T-cell (primary cell): Measurements from ENCODE around the gene TFDP2. TPM values are rescaled to one million over a fixed set of nuclear protein-coding genes. Genes with fewer than 3 reads are reported as not detected.

Source experiments
- ATAC-seq, 4 experiments: fragments of 200-7000 bp in 3 of 4; fragments of 150-1000 bp in 1 of 4; cut with Tn5 transposase; replicated peaks in 1 of 4; 1 replicate in 3 of 4; 2 replicates in 1 of 4; pipeline ENCODE4 v1.10.0; 2021; ENCODE audit warnings: moderate library complexity in 3 of 4, mild to moderate bottlenecking in 2 of 4, moderate number of reproducible peaks in 1 of 4
- CTCF ChIA-PET, 2 donors: fragments of 300-600 bp; sonication (Branson Sonifier 250); formaldehyde crosslinking; loops; one replicate each; lab custom pipeline; 2022; ENCODE audit warnings: antibody characterized with exemption in 2 of 2; lab: Charles Lee
- POLR2A ChIA-PET, 2 donors: fragments of 300-600 bp; sonication (Branson Sonifier 250); formaldehyde crosslinking; loops; one replicate each; lab custom pipeline; 2022; ENCODE audit warnings: antibody characterized with exemption in 2 of 2; lab: Charles Lee
- DNase-seq, 35 experiments: peaks; one replicate each; pipeline versions ENCODE4 v3.0.0 to v3.0.0-alpha.2; 2013 to 2023
- H3K27ac ChIP-seq: one replicate; pipeline ENCODE4 v1.5.1; 2013; ENCODE audit warnings: low read length
- H3K27me3 ChIP-seq, 2 experiments: replicated peaks in 1 of 2; 1 replicate in 1 of 2; 2 replicates in 1 of 2; pipeline versions ENCODE4 v1.6.1 to v1.7.0; 2013; ENCODE audit warnings: low read length in 1 of 2, mixed read lengths in 1 of 2; ENCODE audit not compliant: control insufficient read depth in 2 of 2, insufficient read depth in 2 of 2; ENCODE audit errors: extremely low read depth in 1 of 2
- H3K36me3 ChIP-seq, 2 donors: 1 replicate in 1 of 2; 2 replicates in 1 of 2; pipeline versions ENCODE4 v1.6.1 to v1.7.0; 2013; ENCODE audit warnings: low read length in 1 of 2; ENCODE audit not compliant: control insufficient read depth in 2 of 2, insufficient read depth in 1 of 2; ENCODE audit errors: extremely low read depth in 1 of 2
- H3K4me1 ChIP-seq, 2 experiments: 1 replicate in 1 of 2; 2 replicates in 1 of 2; pipeline versions ENCODE4 v1.6.1 to v1.7.0; 2013; ENCODE audit warnings: low read length in 2 of 2, mixed read lengths in 1 of 2; ENCODE audit not compliant: insufficient read depth in 2 of 2, control insufficient read depth in 1 of 2; ENCODE audit errors: extremely low read depth in 1 of 2
- H3K4me3 ChIP-seq, 2 donors: 1 replicate in 1 of 2; 2 replicates in 1 of 2; pipeline versions ENCODE4 v1.5.1 to v1.7.0; 2013; ENCODE audit warnings: mild to moderate bottlenecking in 2 of 2, low read length in 1 of 2, moderate library complexity in 1 of 2; ENCODE audit not compliant: control insufficient read depth in 1 of 2; ENCODE audit errors: extremely low read depth in 1 of 2
- H3K9me3 ChIP-seq: 2 replicates; pipeline ENCODE4 v1.7.0; 2013
- H3K27ac Mint-ChIP-seq, 2 donors: one replicate each; pipeline ENCODE4 v1.8.0; 2020 to 2021; ENCODE audit warnings: mild to moderate bottlenecking in 2 of 2, mixed read lengths in 2 of 2
- H3K27me3 Mint-ChIP-seq, 2 donors: one replicate each; pipeline ENCODE4 v1.8.0; 2021 to 2022; ENCODE audit warnings: mixed read lengths in 2 of 2
- H3K36me3 Mint-ChIP-seq: one replicate; pipeline ENCODE4 v1.8.0; 2021; ENCODE audit warnings: mixed read lengths
- H3K4me1 Mint-ChIP-seq, 3 donors: one replicate each; pipeline ENCODE4 v1.8.0; 2020 to 2022; ENCODE audit warnings: mixed read lengths in 3 of 3, mild to moderate bottlenecking in 1 of 3
- H3K4me3 Mint-ChIP-seq, 3 donors: one replicate each; pipeline ENCODE4 v1.8.0; 2020 to 2022; ENCODE audit warnings: mild to moderate bottlenecking in 3 of 3, mixed read lengths in 3 of 3, moderate library complexity in 3 of 3
- H3K9me3 Mint-ChIP-seq, 3 donors: one replicate each; pipeline ENCODE4 v1.8.0; 2020 to 2022; ENCODE audit warnings: mixed read lengths in 3 of 3
- WGBS: methylation state at CpG from one replicate; pipeline ENCODE4 v1.1.5; 2013; ENCODE audit warnings: missing lambda C conversion rate; ENCODE audit not compliant: insufficient coverage; 5-methylcytosine and 5-hydroxymethylcytosine counted together
- total RNA-seq, 35 experiments: library from RNA in 6 of 35; stranded (reverse) in 6 of 35; fragments of 120-200 nt in 1 of 35; gene quantifications; one replicate each; pipeline versions ENCODE4 v1.2.1 to v1.2.4 and lab custom pipeline; 2013 to 2026

TFDP2 gene
- total RNA-seq, 5 donors from 2014 or later (not counting 1 experiment from before 2014, with no cell fraction given), result 30.1 to 45.0 (median 35.5) TPM

- H3K27me3 Mint-ChIP-seq, result no peaks in the 10 kb centered on the region
- H3K4me1 Mint-ChIP-seq, result no peaks in the 10 kb centered on the region
- DNase-seq, result no peak
- WGBS, result 100% methylated on average over 1 of the region's 4 CpGs
- Histone ChIP-seq H3K9me3 (no peaks in the 10 kb centered on the region), H3K27ac (no peak overlapping the region), H3K4me3 (no peak overlapping the region), H3K27me3 (no peaks in the 10 kb centered on the region), H3K4me1 (peaks cover 0 to 2% of the 10 kb centered on the region in 2 experiments), H3K36me3 (peaks cover 9 to 11% of the 10 kb centered on the region in 2 donors)
- H3K36me3 Mint-ChIP-seq, result peaks cover 27% of the 10 kb centered on the region
- no peaks in the 10 kb centered on the region for H3K9me3 Mint-ChIP-seq
- H3K4me3 Mint-ChIP-seq, result no peak overlapping the region
- H3K27ac Mint-ChIP-seq, result no peak overlapping the region
- ATAC-seq, result no peak
- POLR2A ChIA-PET, result no interaction called here
- CTCF ChIA-PET, result interaction anchor here in 1 of 2 donors (0.6 kb wide), 1 partner anchor 213 kb away, joined by 4 read pairs; the partner anchor contains the start of gene RNF7
These were observed 198.5 kb downstream of the TFDP2 start for GRCh38 chr3:141950572-141951493.

GRCh38 chr3:141949972-141950371 is 199.4 kb downstream of the TFDP2 start:
- Mint-ChIP-seq H3K27me3 (no peaks in the 10 kb centered on the region), H3K4me3 (no peak overlapping the region), H3K36me3 (peaks cover 24% of the 10 kb centered on the region), H3K4me1 (no peaks in the 10 kb centered on the region), H3K27ac (no peak overlapping the region), H3K9me3 (no peaks in the 10 kb centered on the region)
- no peaks in the 10 kb centered on the region for H3K27me3 ChIP-seq
- H3K27ac ChIP-seq, result no peak overlapping the region
- DNase-seq, result no peak
- no CpG with 5 or more reads among the region's 6 CpGs for WGBS
- peaks cover 9 to 11% of the 10 kb centered on the region in 2 donors for H3K36me3 ChIP-seq
- ChIA-PET CTCF (interaction anchor here in 1 of 2 donors (0.6 kb wide), 1 partner anchor 34 kb away, joined by 3 read pairs; no protein-coding TSS in a partner anchor), POLR2A (no interaction called here)
- H3K9me3 ChIP-seq, result no peaks in the 10 kb centered on the region
- no peak overlapping the region for H3K4me3 ChIP-seq
- no peaks in the 10 kb centered on the region for H3K4me1 ChIP-seq
- no peak for ATAC-seq

DNA sequence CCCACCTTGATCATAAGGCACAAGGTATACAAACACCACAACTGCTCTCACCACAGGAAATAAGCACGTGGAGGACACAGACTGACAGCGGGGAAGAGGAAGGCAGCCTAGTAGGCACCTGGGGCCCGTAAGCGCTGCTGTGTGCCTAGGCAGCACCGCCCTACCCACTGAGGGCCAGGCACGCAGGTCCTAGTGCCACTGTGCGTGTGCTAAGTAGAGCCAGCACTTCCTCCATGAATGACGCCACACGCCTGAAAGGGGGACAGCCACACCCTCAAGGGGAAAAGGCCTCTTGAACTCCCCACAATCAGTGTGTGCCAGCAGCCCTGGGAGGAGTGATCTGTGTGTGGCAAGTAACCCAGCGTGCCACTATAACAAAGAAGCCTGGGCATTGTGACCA is 199.9 kb downstream of the TFDP2 start:
- ChIA-PET POLR2A (interaction anchor here (0.5 to 0.6 kb wide), 3 partner anchors 40 to 511 kb away, joined by 3 to 9 read pairs (median 3); no protein-coding TSS in a partner anchor), CTCF (interaction anchor here in 1 of 2 donors (0.6 kb wide), 1 partner anchor 34 kb away, joined by 3 read pairs; no protein-coding TSS in a partner anchor)
- Histone ChIP-seq H3K4me1 (no peaks in the 10 kb centered on the region), H3K27ac (no peak overlapping the region), H3K9me3 (no peaks in the 10 kb centered on the region), H3K27me3 (no peaks in the 10 kb centered on the region), H3K4me3 (no peak overlapping the region), H3K36me3 (peaks cover 9 to 11% of the 10 kb centered on the region in 2 donors)
- peaks cover 23% of the 10 kb centered on the region for H3K36me3 Mint-ChIP-seq
- H3K9me3 Mint-ChIP-seq, result no peaks in the 10 kb centered on the region
- H3K4me3 Mint-ChIP-seq, result no peak overlapping the region
- H3K4me1 Mint-ChIP-seq, result no peaks in the 10 kb centered on the region
- H3K27ac Mint-ChIP-seq, result no peak overlapping the region
- DNase-seq, result no peak
- no peak for ATAC-seq
- 68% methylated on average over 4 of the region's 10 CpGs for WGBS
- H3K27me3 Mint-ChIP-seq, result no peaks in the 10 kb centered on the region

GRCh38 chr3:141945726-141946485 is 203.4 kb downstream of the TFDP2 start:
- 90% methylated on average over 15 of the region's 16 CpGs for WGBS

DNA sequence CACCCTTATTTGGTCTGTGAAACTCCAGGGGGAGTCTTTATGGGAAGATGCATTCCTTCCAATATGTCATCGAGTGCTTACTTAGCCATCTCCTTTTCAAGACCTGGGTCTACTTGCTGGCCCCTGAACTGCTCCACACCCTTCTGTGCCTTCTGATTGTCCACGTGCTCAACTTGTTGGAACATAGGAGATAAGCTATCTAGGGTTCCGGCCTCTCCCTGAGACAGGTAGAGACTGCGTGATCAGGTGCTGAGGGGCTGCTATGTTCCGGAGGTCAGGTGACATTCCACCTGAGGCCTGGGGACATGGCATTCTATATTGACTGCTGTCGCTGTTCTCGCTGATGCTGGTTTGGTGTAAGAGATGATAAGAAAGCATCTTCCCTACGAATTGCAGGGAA is 207.3 kb downstream of the TFDP2 start:
- H3K9me3 ChIP-seq, result no peaks in the 10 kb centered on the region
- H3K27ac Mint-ChIP-seq, result no peak overlapping the region
- no peak overlapping the region for H3K4me3 Mint-ChIP-seq
- ATAC-seq (no peak), DNase-seq (no peak)
- H3K9me3 Mint-ChIP-seq, result no peaks in the 10 kb centered on the region
- WGBS, result 92% methylated on average over 4 of the region's 8 CpGs
- H3K36me3 Mint-ChIP-seq, result no peaks in the 10 kb centered on the region
- ChIA-PET CTCF (interaction anchor here in 1 of 2 donors (0.6 kb wide), 1 partner anchor 554 kb away, joined by 3 read pairs; no protein-coding TSS in a partner anchor), POLR2A (no interaction called here)
- no peaks in the 10 kb centered on the region for H3K36me3 ChIP-seq
- no peaks in the 10 kb centered on the region for H3K27me3 ChIP-seq
- H3K4me3 ChIP-seq, result no peak overlapping the region
- H3K27ac ChIP-seq, result no peak overlapping the region
- no peaks in the 10 kb centered on the region for H3K27me3 Mint-ChIP-seq
- no peaks in the 10 kb centered on the region for H3K4me1 ChIP-seq
- peaks cover 0 to 7% (median 2%) of the 10 kb centered on the region in 3 donors for H3K4me1 Mint-ChIP-seq

More at GRCh38 chr3:141945726-141946485, 203.4 kb downstream of the TFDP2 start:
- no peak overlapping the region for H3K4me3 ChIP-seq
- no peak overlapping the region for H3K27ac ChIP-seq
- Mint-ChIP-seq H3K4me3 (no peak overlapping the region), H3K27ac (no peak overlapping the region), H3K36me3 (peaks cover 7% of the 10 kb centered on the region), H3K9me3 (no peaks in the 10 kb centered on the region), H3K27me3 (no peaks in the 10 kb centered on the region), H3K4me1 (peaks cover 0 to 7% (median 2%) of the 10 kb centered on the region in 3 donors)
- ATAC-seq, result no peak
- ChIA-PET CTCF (no interaction called here), POLR2A (no interaction called here)
- H3K27me3 ChIP-seq, result no peaks in the 10 kb centered on the region
- no peaks in the 10 kb centered on the region for H3K4me1 ChIP-seq
- H3K9me3 ChIP-seq, result no peaks in the 10 kb centered on the region
- no peak for DNase-seq
- H3K36me3 ChIP-seq, result peaks cover 0 to 9% of the 10 kb centered on the region in 2 donors

DNA sequence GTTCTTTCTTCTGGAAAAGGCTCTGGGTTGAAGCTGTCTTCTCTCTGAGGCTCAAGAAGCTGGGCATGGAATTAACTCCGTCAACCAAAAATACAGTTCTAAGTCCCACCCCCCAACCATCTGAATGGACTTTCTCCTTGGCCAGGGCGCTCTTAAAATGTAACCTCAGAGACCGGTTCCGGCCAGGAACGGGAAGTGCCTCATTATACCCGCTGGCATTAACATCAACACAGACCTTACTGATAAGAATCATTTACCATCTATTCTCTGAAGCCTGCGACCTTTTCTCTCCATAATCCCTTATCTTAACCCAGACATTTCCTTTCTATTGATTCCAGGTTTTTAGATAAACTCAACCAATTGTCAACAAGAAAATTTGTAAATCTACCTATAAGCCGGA is 208.3 kb downstream of the TFDP2 start:
- no peak overlapping the region for H3K4me3 Mint-ChIP-seq
- no peak overlapping the region for H3K27ac Mint-ChIP-seq
- ATAC-seq, result no peak
- no peak overlapping the region for H3K27ac ChIP-seq
- POLR2A ChIA-PET, result no interaction called here
- no peak for DNase-seq
- no peak overlapping the region for H3K4me3 ChIP-seq
- H3K4me1 Mint-ChIP-seq, result peaks cover 0 to 7% (median 2%) of the 10 kb centered on the region in 3 donors
- no peaks in the 10 kb centered on the region for H3K27me3 Mint-ChIP-seq
- CTCF ChIA-PET, result interaction anchor here in 1 of 2 donors (0.6 kb wide), 1 partner anchor 257 kb away, joined by 3 read pairs; no protein-coding TSS in a partner anchor
- no peaks in the 10 kb centered on the region for H3K9me3 ChIP-seq
- H3K36me3 ChIP-seq, result no peaks in the 10 kb centered on the region
- no peaks in the 10 kb centered on the region for H3K36me3 Mint-ChIP-seq
- no peaks in the 10 kb centered on the region for H3K27me3 ChIP-seq
- H3K4me1 ChIP-seq, result no peaks in the 10 kb centered on the region
- 46% methylated on average over 8 of the region's 8 CpGs for WGBS
- H3K9me3 Mint-ChIP-seq, result no peaks in the 10 kb centered on the region
